ENCODE results near the gene UBR1. TPM values are rescaled to one million over a fixed set of nuclear protein-coding genes. Genes with fewer than 3 reads are reported as not detected.
"Not testable (repeated sequence)": the region's sequence is repeated elsewhere in the genome, so short reads cannot be mapped to it uniquely, and the experiment has no call there.

Gene UBR1
- total and polyA plus RNA-seq, 2 donors from 2014 or later, result 6.0 to 36.9 TPM

GRCh38 chr15:42986693-42987342 is 119.0 kb downstream of the UBR1 start:
- FAIRE-seq (no peak), DNase-seq (peak in 1 of 5 donors; percentile 59)
- intact Hi-C loops (cut with DNase I), result no loop called here
- Histone ChIP-seq H3K4me1 (ENCODE audit: control insufficient read depth in 2 of 3, insufficient read depth in 2 of 3, low read depth in 1 of 3, low read length in 3 of 3) (no peaks in the 10 kb centered on the region), H3K36me3 (ENCODE audit: control insufficient read depth in 2 of 3, insufficient read depth in 3 of 3, low read length in 3 of 3) (peaks cover 4 to 13% (median 10%) of the 10 kb centered on the region in 3 donors), H3K4me3 (ENCODE audit: low read length in 3 of 3) (no peak overlapping the region), H3K9ac (ENCODE audit: low read length in 3 of 3) (no peak overlapping the region), H3K27ac (ENCODE audit: low read depth in 2 of 2, low read length in 2 of 2) (no peak overlapping the region), H3K27me3 (ENCODE audit: control insufficient read depth, insufficient read depth, low read length) (no peaks in the 10 kb centered on the region), H3K9me3 (ENCODE audit: control insufficient read depth in 2 of 3, insufficient read depth in 1 of 3, low read length in 3 of 3) (no peaks in the 10 kb centered on the region)
- TF ChIP-seq CTCF (IDR thresholded peaks at IDR 0.05; ENCODE audit: borderline replicate concordance, extremely low read depth, insufficient read depth), result no peak

DNA sequence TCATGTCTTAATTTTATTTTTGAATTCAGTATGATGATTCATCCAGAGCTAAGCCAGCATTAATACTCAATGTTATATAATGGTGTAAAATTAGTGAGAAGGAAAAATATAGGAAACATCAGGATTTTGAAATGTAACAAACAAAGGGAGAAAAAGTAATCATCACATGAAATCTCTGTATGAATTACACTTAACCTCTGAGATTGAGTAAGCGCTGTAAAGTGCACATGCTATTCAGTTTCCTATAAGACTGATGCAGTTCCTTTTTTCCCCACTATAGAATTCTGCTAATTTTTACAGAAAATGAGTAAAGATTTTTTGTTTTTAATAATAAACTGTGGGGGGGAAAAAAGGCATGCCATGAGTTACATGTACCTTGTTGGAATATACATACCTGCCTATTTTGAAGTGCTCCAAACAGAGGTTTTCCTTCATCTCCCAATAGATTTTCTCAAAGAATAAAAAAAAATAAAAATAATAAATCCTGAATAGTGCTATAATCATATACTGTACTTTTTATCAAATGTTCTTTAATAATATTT is 121.3 kb downstream of the UBR1 start:
- no peaks in the 10 kb centered on the region for H3K9me3 ChIP-seq (ENCODE audit: control insufficient read depth in 2 of 3, insufficient read depth in 1 of 3, low read length in 3 of 3)
- no peak for TF ChIP-seq CTCF (IDR thresholded peaks at IDR 0.05; ENCODE audit: borderline replicate concordance, extremely low read depth, insufficient read depth)
- no peak for DNase-seq
- H3K27me3 ChIP-seq (ENCODE audit: control insufficient read depth, insufficient read depth, low read length), result no peaks in the 10 kb centered on the region
- peaks cover 7 to 15% (median 15%) of the 10 kb centered on the region in 3 donors for H3K36me3 ChIP-seq (ENCODE audit: control insufficient read depth in 2 of 3, insufficient read depth in 3 of 3, low read length in 3 of 3)
- no peak overlapping the region for H3K4me3 ChIP-seq (ENCODE audit: low read length in 3 of 3)
- H3K27ac ChIP-seq (ENCODE audit: low read depth in 2 of 2, low read length in 2 of 2), result no peak overlapping the region
- FAIRE-seq, result no peak
- H3K9ac ChIP-seq (ENCODE audit: low read length in 3 of 3), result no peak overlapping the region
- no peaks in the 10 kb centered on the region for H3K4me1 ChIP-seq (ENCODE audit: control insufficient read depth in 2 of 3, insufficient read depth in 2 of 3, low read depth in 1 of 3, low read length in 3 of 3)
- intact Hi-C loops (cut with DNase I), result no loop called here

DNA sequence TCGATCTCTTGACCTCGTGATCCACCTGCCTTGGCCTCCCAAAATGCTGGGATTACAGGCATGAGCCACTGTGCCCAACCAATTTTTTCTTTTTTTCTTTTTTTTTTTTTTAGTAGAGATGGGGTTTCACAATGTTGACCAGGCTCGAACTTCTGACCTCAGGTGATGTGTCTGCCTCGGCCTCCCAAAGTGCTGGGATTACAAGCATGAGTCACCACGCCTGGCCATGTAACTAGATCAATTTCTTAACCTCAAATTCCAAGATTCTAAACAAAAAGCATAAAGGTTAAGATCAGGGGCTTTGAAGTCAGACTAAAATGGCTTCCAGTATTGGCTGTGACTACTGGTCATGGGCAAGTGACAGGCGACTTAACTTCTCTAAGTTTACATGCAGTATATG is 126.7 kb downstream of the UBR1 start:
- H3K27ac ChIP-seq (ENCODE audit: low read depth in 2 of 2, low read length in 2 of 2); FAIRE-seq; intact Hi-C loops (cut with DNase I); H3K4me1 ChIP-seq (ENCODE audit: control insufficient read depth in 2 of 3, insufficient read depth in 2 of 3, low read depth in 1 of 3, low read length in 3 of 3); DNase-seq; H3K4me3 ChIP-seq (ENCODE audit: low read length in 3 of 3); H3K9me3 ChIP-seq (ENCODE audit: control insufficient read depth in 2 of 3, insufficient read depth in 1 of 3, low read length in 3 of 3); H3K9ac ChIP-seq (ENCODE audit: low read length in 3 of 3); H3K27me3 ChIP-seq (ENCODE audit: control insufficient read depth, insufficient read depth, low read length): not testable (repeated sequence)
- peaks cover 7 to 22% (median 14%) of the 10 kb centered on the region in 3 donors for H3K36me3 ChIP-seq (ENCODE audit: control insufficient read depth in 2 of 3, insufficient read depth in 3 of 3, low read length in 3 of 3)

GRCh38 chr15:42974202-42974862 is 131.5 kb downstream of the UBR1 start:
- H3K27me3 ChIP-seq (ENCODE audit: control insufficient read depth, insufficient read depth, low read length), result no peaks in the 10 kb centered on the region
- TF ChIP-seq CTCF (IDR thresholded peaks at IDR 0.05; ENCODE audit: borderline replicate concordance, extremely low read depth, insufficient read depth), result no peak
- no peak for FAIRE-seq
- no peak for DNase-seq
- peaks cover 4 to 24% (median 8%) of the 10 kb centered on the region in 3 donors for H3K36me3 ChIP-seq (ENCODE audit: control insufficient read depth in 2 of 3, insufficient read depth in 3 of 3, low read length in 3 of 3)
- no peak overlapping the region for H3K4me3 ChIP-seq (ENCODE audit: low read length in 3 of 3)
- no peaks in the 10 kb centered on the region for H3K4me1 ChIP-seq (ENCODE audit: control insufficient read depth in 2 of 3, insufficient read depth in 2 of 3, low read depth in 1 of 3, low read length in 3 of 3)
- intact Hi-C loops (cut with DNase I), result no loop called here
- no peaks in the 10 kb centered on the region for H3K9me3 ChIP-seq (ENCODE audit: control insufficient read depth in 2 of 3, insufficient read depth in 1 of 3, low read length in 3 of 3)
- no peak overlapping the region for H3K27ac ChIP-seq (ENCODE audit: low read depth in 2 of 2, low read length in 2 of 2)
- H3K9ac ChIP-seq (ENCODE audit: low read length in 3 of 3), result no peak overlapping the region
